Brain microvascular endothelial cell (primary cell): ENCODE measurements around the gene USP3.

ENCODE experiments used
- DNase-seq: peaks from one replicate; pipeline ENCODE4 v3.0.0-alpha.2; 2020
- H3K27ac ChIP-seq: fragments of 250-450 bp; sonication (Bioruptor Pico); 2 replicates; pipeline ENCODE4 v1.5.1; 2020; ENCODE audit warnings: mild to moderate bottlenecking, moderate library complexity
- H3K27me3 ChIP-seq: fragments of 250-450 bp; sonication (Bioruptor Pico); replicated peaks from 2 replicates; pipeline ENCODE4 v1.5.1; 2020; ENCODE audit warnings: mild to moderate bottlenecking
- H3K36me3 ChIP-seq: fragments of 250-450 bp; sonication (Bioruptor Pico); replicated peaks from 2 replicates; pipeline ENCODE4 v1.5.1; 2020; ENCODE audit warnings: mild to moderate bottlenecking
- H3K4me3 ChIP-seq: 2 replicates; pipeline ENCODE4 v1.5.1; 2011; ENCODE audit warnings: low read depth, mild to moderate bottlenecking, control low read depth, low read length, moderate library complexity
- CTCF ChIP-seq: IDR thresholded peaks from 2 replicates; pipeline ENCODE4 v1.5.1; 2011; ENCODE audit warnings: low read depth, mild to moderate bottlenecking, moderate library complexity, low read length, control low read depth, inconsistent platforms; ENCODE audit errors: missing control alignments
- in situ Hi-C: cut with HindIII; loops from 2 replicates; pipeline ENCODE4 v1.10.0; 2017; ENCODE audit warnings: low sequenced_read_pairs, low pct_ligation_motif_present

USP3 gene

GRCh38 chr15:63535689-63536088, 31.3 kb downstream of the USP3 start:
- Histone ChIP-seq H3K27me3 (no peaks in the 10 kb centered on the region), H3K36me3 (peaks cover 2% of the 10 kb centered on the region), H3K27ac (no peak overlapping the region), H3K4me3 (no peak overlapping the region)
- no peak for TF ChIP-seq CTCF
- DNase-seq = no peak
- in situ Hi-C loops = no loop called here

GRCh38 chr15:63538876-63539275, 34.5 kb downstream of the USP3 start:
- TF ChIP-seq CTCF = no peak
- Histone ChIP-seq H3K36me3 (peaks cover 2% of the 10 kb centered on the region), H3K27me3 (no peaks in the 10 kb centered on the region), H3K4me3 (no peak overlapping the region), H3K27ac (no peak overlapping the region)
- in situ Hi-C loops = no loop called here
- no peak for DNase-seq

GRCh38 chr15:63539521-63539920, 35.1 kb downstream of the USP3 start:
- Histone ChIP-seq H3K27me3 (no peaks in the 10 kb centered on the region), H3K27ac (no peak overlapping the region), H3K36me3 (peaks cover 2% of the 10 kb centered on the region), H3K4me3 (no peak overlapping the region)
- no peak for TF ChIP-seq CTCF
- DNase-seq = no peak
- in situ Hi-C loops = no loop called here

- no peak for TF ChIP-seq CTCF
- Histone ChIP-seq H3K36me3 (peaks cover 2% of the 10 kb centered on the region), H3K27me3 (no peaks in the 10 kb centered on the region), H3K27ac (no peak overlapping the region), H3K4me3 (no peak overlapping the region)
- in situ Hi-C loops = no loop called here
- no peak for DNase-seq
Observed at GRCh38 chr15:63539998-63540397, 35.6 kb downstream of the USP3 start.

- Histone ChIP-seq H3K36me3 (peaks cover 2% of the 10 kb centered on the region), H3K27me3 (no peaks in the 10 kb centered on the region), H3K4me3 (no peak overlapping the region), H3K27ac (no peak overlapping the region)
- no peak for DNase-seq
- no peak for TF ChIP-seq CTCF
- in situ Hi-C loops = no loop called here
Observed at GRCh38 chr15:63540449-63540848, 36.1 kb downstream of the USP3 start.

- no peaks in the 10 kb centered on the region for H3K36me3 ChIP-seq
- H3K4me3 ChIP-seq = no peak overlapping the region
- in situ Hi-C loops = no loop called here
- DNase-seq = no peak
- H3K27ac ChIP-seq = no peak overlapping the region
- no peaks in the 10 kb centered on the region for H3K27me3 ChIP-seq
- TF ChIP-seq CTCF = no peak
Observed at GRCh38 chr15:63544258-63545026, 40.0 kb downstream of the USP3 start.
